ENCODE results near the gene VMP1. TPM values are rescaled to one million over a fixed set of nuclear protein-coding genes. Genes with fewer than 3 reads are reported as not detected.
"Not testable (repeated sequence)": the region's sequence is repeated elsewhere in the genome, so short reads cannot be mapped to it uniquely, and the experiment has no call there.

Gene VMP1
- polyA plus RNA-seq, 10 donors = 40.5 to 63.3 (median 53.8) TPM

GRCh38 chr17:59753522-59754467, 46.3 kb downstream of the VMP1 start:
- peak; percentile 90 to 93 (median 91) for DNase-seq

GRCh38 chr17:59754552-59754951, 47.1 kb downstream of the VMP1 start:
- peak in 2 of 3 donors; percentile 25 to 95 for DNase-seq

GRCh38 chr17:59755069-59755468, 47.6 kb downstream of the VMP1 start:
- DNase-seq = not testable (repeated sequence)

DNA sequence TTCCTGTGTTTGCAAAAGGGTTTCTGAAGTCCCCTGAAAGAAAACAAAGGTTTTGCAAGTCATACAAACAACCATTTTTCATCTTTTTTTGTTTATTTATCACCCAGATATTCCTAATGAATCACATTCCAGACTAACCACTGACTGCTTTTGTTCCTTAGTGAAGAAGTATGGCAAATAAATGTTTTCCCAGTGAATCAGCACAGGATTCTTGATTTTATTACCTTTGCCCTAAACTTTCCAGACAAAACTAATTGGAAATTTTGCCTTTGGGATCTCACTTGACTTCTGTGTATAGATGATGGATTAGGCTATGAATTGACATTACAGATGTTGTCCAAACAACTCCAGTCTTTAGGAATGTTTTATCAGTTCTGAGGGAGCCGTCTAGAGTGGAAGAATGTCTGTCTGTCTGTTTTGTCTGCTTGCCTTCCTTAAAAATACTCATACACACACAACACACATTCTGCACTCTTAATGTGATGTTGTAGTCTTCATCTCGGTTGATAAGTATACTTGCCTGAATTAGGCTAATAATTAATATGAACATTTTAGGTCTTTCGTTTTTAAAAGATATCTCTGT, 48.9 kb downstream of the VMP1 start:
- DNase-seq = peak in 2 of 3 donors; percentile 48 to 88

GRCh38 chr17:59757043-59757442, 49.6 kb downstream of the VMP1 start:
- DNase-seq = no peak

GRCh38 chr17:59757470-59757869, 50.0 kb downstream of the VMP1 start:
- peak in 1 of 3 donors; percentile 52 for DNase-seq

DNA sequence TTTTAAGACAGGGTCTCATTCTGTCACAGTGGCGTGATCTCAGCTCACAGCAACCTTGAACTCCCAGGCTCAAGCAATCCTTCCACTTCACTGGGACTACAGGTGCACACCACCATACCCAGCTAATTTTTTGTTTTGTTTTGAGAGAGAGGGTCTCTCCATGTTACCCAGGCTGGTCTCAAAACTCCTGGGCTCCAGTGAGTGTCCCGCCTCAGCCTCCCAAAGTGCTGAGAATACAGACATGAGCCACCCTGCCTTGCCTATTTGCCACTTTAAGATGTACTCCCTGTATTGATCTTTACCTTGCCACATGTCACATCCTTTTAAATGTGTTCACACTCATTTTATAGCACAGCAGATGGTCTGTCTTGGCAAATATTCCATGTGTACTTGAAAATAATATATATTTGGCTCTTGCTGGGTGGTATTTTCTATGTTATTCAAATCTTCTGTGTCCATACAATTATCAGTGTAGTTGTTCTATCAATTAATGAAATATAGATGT, 50.5 kb downstream of the VMP1 start:
- DNase-seq = no peak

GRCh38 chr17:59758998-59759651, 51.7 kb downstream of the VMP1 start:
- DNase-seq = not testable (repeated sequence)

DNA sequence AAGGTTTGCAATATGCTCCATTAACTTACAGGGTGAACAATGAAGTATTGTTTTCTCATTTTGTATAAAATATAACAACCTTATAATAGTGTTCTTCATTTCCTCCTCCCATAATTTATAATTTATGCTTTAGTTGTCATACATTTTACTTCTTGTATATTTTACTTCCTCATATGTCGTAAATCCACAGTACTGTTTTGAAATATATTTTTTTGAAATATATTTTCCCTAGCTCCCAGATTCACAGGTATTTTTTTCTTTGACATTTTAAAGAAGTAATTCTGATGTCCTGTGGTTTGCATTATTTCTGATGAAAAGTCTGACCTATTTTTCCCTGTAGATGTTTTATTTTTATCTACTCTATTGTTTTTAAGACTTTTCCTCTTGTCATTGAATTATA, 52.7 kb downstream of the VMP1 start:
- DNase-seq = no peak

DNA sequence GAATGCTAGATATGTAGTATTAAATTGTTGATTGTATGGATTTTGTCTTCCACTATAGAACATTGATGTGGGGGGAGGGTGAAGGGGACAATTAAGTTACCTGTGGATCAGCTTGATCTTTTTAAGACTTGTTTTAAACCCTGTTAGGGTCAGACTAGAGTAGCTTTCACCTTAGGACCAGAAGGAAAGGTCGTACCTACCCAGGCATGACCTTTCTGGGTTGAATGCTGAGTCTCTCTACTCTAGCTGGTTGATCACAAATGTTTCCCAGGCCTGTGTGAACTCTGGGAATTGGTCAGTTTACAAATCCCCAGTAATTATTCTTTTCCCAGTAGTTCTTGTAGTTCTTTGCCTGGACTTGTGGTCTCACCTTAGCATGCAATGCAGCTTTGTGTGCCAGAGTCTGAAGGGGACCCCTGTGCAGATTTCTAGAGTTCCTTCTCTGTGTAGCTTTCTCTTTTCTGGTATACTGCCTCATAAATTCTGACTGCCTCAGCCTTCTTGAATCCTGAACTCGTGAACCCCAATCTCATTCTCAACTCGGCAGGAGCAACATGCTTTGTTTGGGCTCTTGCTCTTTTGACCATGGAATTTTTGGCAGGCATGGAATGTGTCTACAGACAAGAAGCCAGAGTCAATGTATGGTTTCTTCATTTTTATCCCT, 54.1 kb downstream of the VMP1 start:
- DNase-seq = peak in 2 of 3 donors; percentile 39 to 91

DNA sequence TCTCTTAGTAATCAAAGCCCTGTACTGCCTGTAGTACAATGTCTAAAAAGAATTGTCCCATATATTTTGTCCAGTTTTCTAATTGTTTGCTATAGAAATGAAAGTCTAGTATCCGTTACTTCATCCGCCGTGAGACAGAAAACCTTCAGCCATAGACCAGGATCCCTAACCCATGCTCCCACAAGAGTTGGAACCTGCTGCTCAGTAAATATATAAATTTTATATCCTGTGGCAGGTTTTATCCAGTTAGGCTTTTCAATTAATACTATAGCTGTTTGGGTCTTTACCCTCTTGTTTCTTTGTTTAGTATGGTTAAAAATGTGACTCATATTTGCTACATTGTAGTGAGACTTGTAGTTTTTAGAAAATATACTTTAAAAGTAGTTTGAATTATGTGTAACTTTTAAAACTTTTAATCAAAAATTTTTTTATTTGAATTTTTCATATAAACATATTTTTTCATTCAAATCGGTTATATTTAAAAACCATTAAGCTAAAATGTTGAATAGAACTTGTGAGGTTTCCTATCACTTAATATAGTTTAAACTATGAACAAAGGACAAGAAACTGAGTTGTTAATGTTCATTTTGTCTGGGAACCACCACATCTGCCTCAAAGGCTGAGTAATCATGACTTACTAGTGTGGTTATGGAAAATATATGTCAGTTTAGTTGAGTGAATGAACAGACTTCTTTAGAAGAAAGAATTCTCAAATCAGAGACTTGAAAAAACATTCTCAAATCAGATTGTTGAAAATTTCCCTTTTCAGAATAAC, 54.8 kb downstream of the VMP1 start:
- peak in 2 of 3 donors; percentile 36 to 70 for DNase-seq

GRCh38 chr17:59762824-59763374, 55.4 kb downstream of the VMP1 start:
- no peak for DNase-seq

- peak in 1 of 3 donors; percentile 78 for DNase-seq
Observed at GRCh38 chr17:59763861-59764260, 56.4 kb downstream of the VMP1 start.

DNA sequence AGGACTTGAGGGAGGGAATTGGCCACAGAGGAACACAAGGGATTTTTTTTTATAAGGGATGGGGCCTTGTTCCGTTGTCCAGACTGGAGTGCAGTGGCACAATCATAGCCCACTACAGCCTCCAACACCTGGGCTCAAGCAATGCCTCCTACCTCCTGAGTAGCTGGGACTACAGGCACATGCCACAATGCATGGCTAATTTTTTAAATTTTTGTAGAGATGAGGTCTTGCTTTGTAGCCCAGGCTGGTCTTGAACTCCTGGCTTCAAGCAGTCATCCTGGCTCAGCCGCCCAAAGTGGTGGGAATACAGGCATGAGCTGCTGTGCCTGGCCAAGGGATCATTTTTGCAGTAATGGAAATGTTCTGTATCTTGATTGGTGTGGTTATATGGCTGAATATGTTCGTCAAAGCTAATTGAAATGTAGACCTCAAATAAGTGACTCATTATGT, 56.9 kb downstream of the VMP1 start:
- DNase-seq = peak in 1 of 3 donors; percentile 52

DNA sequence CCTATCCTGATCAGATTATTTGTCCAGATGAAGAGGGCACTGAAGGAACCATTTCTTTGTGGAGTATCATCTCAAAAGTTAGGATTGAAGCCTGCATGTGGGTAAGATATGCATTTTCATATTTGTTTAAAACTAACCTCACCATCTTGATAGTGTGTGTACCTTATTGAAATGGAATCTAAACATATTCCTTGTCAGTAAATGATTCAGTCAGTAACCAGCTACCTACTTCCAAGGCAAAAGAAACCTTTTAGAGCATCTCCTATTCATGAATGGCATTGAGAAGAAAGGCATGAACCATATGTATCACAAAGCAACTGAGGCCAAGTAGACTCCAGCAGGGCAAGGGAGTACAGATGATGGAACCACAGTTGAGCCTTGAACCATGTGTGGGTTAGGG, 57.6 kb downstream of the VMP1 start:
- no peak for DNase-seq

GRCh38 chr17:59766491-59766890, 59.0 kb downstream of the VMP1 start:
- no peak for DNase-seq

DNA sequence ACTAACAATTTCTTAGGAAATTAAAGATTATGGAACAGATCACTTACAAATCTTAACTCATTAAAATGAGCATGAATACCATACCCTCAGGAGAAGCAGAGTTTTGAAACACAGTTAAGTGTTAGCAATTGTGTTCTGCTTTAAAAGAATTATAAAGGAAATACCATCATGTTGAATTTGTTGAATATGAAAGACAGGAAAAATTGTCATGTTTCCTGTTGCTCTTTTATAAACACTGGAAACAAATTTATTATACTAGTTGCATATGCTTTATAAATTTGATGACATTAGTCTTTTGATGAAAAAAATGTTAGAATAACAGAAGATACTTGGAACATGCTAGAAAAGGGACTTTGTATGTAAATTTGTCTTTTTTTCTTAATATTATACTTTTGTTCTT, 59.7 kb downstream of the VMP1 start:
- DNase-seq = no peak

DNA sequence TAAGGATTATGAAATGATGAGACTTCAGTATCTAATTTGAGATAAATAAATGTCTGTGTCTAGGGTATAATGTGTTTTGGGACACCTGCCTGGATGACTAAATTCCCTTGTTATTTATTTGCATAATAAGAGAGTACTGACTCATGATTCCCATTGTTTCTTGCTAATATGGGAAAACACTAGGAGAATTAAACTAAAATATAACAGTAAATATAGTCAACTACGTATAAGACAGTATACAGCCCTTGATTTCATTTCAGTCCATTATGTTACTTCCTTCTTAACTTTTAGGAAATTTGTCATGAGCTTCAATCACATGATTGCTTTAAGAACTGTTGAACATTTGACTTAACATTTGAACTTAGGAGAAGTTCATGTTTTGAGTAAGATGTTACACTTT, 62.4 kb downstream of the VMP1 start:
- DNase-seq = no peak

GRCh38 chr17:59771093-59771492, 63.6 kb downstream of the VMP1 start:
- no peak for DNase-seq

- DNase-seq = no peak
Observed at GRCh38 chr17:59775786-59776350, 68.4 kb downstream of the VMP1 start.

Data from muscle of back (tissue), 11 donors.